Stimulated activated CD4-positive, alpha-beta T cell treated with anti-CD3 and anti-CD28 coated beads, TNF-alpha, amount 100 ng/mL, for 4 hours (primary cell): ENCODE results near the gene ABHD16A.

Experiments used
- DNase-seq, 3 experiments: peaks; one replicate each; pipeline ENCODE4 v3.0.0-alpha.2; 2020; ENCODE audit warnings: low read depth in 3 of 3

The ABHD16A gene

GRCh38 chr6:31641370-31641769 is 61.8 kb downstream of the ABHD16A start:
- DNase-seq: no peak

- DNase-seq: no peak
These were observed 62.5 kb downstream of the ABHD16A start for GRCh38 chr6:31640612-31641011.

DNA sequence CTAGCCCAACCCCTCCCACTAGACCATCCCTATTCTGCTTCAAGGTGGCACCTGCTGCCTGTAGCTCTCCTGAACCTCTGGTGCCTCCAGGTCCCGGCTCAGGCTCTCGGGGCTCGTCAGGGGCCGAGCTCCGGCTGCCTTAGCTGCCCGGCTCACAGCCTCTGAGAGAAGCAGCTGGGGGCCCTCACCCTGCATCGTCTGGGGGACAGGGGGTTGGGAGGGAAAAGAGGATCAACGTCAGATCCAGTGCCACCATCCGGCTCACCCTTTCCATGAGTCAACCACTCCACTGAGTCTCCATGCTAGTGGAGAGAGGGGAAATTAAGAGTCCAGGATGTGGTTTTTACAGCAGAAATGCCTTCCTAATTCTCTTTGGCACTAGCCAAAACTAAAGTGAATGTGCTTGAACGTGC is 63.7 kb downstream of the ABHD16A start:
- no peak for DNase-seq

- DNase-seq: no peak
These were observed 64.1 kb downstream of the ABHD16A start for GRCh38 chr6:31639043-31639442.
